Stimulated activated memory B cell treated with anti-CD40 and anti-IgM and Interleukin-4, amounts not matched to agents 10 μg/mL and 1 μg/mL and 100 μg/mL, for 72 hours (primary cell): Measurements from ENCODE around the gene NIM1K.
A peak's percentile ranks its signal among the peaks of the same experiment; 100 is the strongest.
"Not testable (repeated sequence)": the region's sequence is repeated elsewhere in the genome, so short reads cannot be mapped to it uniquely, and the experiment has no call there.

Experiments
- ATAC-seq: fragments of 150-1000 bp; cut with Tn5 transposase; 2 replicates; pipeline ENCODE4 v1.10.0; 2021
- H3K27ac Mint-ChIP-seq: one replicate; pipeline ENCODE4 v1.8.0; 2022; ENCODE audit warnings: mild to moderate bottlenecking, mixed read lengths
- H3K27me3 Mint-ChIP-seq: one replicate; pipeline ENCODE4 v1.8.0; 2022; ENCODE audit warnings: mixed read lengths
- H3K36me3 Mint-ChIP-seq: one replicate; pipeline ENCODE4 v1.8.0; 2022; ENCODE audit warnings: mixed read lengths
- H3K4me1 Mint-ChIP-seq: one replicate; pipeline ENCODE4 v1.8.0; 2022; ENCODE audit warnings: mixed read lengths
- H3K4me3 Mint-ChIP-seq: one replicate; pipeline ENCODE4 v1.8.0; 2022; ENCODE audit warnings: mild to moderate bottlenecking, moderate library complexity, mixed read lengths
- H3K9me3 Mint-ChIP-seq: one replicate; pipeline ENCODE4 v1.8.0; 2022; ENCODE audit warnings: mixed read lengths

Gene NIM1K

DNA sequence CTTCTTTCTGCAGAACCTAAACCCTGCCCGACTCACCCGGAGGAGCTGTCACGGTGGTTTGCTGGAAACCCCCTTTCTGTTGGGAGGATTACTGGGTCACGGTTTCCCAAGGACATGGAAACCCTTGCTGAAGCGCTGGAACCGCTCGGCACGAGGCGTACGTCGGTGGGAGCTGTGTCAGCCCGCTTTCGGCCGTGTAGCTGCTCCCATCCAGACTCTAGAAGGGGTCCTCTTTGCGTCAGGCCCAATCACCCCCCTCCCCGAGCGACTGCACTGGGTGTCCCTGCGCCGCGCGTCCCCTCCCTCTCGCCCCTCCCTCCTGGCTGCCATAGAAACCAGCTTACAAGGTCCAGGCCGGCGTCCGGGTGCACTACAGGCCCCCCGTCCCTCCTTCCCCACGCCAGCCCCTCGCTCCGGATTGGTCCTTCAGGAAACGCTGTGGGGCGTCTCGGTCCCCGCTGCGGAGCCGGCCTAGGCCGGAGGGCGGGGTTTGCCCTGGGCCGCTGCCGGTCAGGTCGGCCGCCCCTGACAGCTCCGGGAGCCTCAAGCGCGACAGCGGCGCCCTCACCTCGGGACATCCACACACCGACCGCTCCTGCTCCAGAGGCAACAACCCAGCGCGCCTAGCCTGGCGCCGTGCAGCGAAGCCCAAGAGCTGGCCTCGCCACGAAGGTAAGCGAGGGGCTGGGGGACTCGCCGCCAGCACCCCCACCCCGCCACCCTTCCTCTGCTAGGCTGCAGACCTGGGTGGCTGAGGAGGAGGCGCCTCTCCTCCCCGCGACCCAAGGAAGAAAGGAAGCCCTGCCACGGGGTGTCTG lies at the start of gene NIM1K:
Gene NIM1K, plus strand, starts transcription at position 486 of the 818 bp plus-strand sequence. CDS start 53,551 bp downstream, outside the sequence.
- Mint-ChIP-seq H3K27me3 (peaks cover 9% of the 10 kb centered on the region), H3K9me3 (no peaks in the 10 kb centered on the region), H3K27ac (peak within 1 kb of the TSS; percentile 54), H3K4me3 (peak within 1 kb of the TSS; percentile 80), H3K4me1 (peaks cover 26% of the 10 kb centered on the region), H3K36me3 (peaks cover 14% of the 10 kb centered on the region)
- ATAC-seq: peak; percentile 88

DNA sequence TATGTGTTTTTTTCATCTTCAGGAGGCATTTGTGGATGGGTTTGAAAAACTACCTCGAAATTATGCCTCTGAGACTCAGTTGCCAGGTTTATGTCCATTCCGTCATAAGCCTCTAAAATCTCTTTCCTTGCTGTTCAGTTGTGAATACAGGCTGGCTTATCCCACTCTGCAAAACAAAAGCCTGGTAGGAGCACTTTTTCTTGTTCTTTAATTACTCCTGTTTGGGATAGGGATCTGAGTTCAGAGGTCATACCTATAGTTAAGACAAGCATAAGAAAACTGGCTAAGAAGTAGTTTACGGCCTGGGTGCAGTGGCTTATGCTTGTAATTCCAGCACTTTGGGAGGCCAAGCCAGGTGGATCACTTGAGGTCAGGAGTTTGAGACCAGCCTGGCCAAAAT lies 47.0 kb upstream of the NIM1K start:
- Mint-ChIP-seq H3K27me3 (no peaks in the 10 kb centered on the region), H3K36me3 (peaks cover 49% of the 10 kb centered on the region), H3K9me3 (no peaks in the 10 kb centered on the region), H3K27ac (no peak overlapping the region), H3K4me1 (no peaks in the 10 kb centered on the region), H3K4me3 (no peak overlapping the region)
- no peak for ATAC-seq

DNA sequence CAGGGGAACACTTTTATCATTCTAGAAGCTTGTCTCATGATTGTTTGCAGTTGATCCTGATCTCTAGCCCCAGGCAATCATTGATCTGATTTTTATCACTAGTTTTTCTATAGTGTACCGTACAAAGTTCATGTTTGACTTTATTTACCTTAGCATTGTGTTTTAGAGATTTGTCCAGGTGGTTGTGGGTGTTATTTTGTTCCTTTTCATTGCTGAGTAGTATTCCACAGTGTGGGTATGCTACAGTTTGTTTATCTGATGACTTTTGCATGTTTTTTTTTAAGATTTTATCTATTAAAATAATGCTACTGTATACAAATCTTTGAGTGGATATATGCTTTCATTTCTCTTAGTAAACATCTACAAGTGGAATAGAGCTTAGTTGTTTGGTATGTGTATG lies 45.1 kb upstream of the NIM1K start:
- Mint-ChIP-seq H3K27me3 (no peaks in the 10 kb centered on the region), H3K9me3 (no peaks in the 10 kb centered on the region), H3K27ac (no peak overlapping the region), H3K36me3 (peaks cover 39% of the 10 kb centered on the region), H3K4me1 (no peaks in the 10 kb centered on the region), H3K4me3 (no peak overlapping the region)
- no peak for ATAC-seq

DNA sequence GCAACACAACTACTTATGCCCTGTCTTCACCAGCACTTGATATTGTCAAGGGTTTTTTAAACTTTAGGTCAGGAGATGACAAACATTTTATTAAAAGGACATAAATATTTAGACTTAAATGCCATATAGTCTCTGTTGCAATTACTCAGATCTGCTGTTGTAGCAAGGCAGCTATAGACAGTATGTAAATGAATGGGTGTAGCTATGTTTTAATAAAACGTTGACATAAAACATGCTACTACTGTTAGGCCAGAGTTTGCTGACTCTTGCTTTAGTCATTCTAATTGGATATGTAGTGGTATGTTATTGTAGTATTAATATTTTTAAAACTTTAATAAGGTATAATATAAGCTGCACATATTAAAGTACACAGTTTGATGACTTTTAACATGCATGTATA lies 43.6 kb upstream of the NIM1K start:
- no peak for ATAC-seq
- Mint-ChIP-seq H3K27ac (no peak overlapping the region), H3K4me3 (no peak overlapping the region), H3K27me3 (no peaks in the 10 kb centered on the region), H3K36me3 (peaks cover 36% of the 10 kb centered on the region), H3K9me3 (no peaks in the 10 kb centered on the region), H3K4me1 (no peaks in the 10 kb centered on the region)

DNA sequence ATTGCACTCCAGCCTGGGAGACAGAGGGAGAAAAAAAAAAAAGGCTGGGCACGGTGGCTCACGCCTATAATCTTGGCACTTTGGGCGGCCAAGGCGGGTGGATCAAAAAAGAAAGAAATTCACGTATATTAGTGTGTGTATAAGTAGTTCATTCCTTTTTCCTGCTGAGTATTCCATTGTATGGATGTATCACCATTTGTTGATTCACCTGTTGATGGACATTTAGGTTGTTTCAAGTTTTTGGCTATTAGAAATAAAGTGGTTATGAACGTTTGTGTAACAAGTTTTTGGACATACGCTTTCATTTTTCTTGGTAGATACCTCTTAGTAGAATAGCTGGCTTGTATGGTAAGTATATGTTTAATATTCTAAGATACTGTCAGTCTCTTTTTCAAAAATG lies 42.8 kb upstream of the NIM1K start:
- no peak overlapping the region for H3K4me3 Mint-ChIP-seq
- H3K4me1 Mint-ChIP-seq: no peaks in the 10 kb centered on the region
- H3K27me3 Mint-ChIP-seq: no peaks in the 10 kb centered on the region
- H3K36me3 Mint-ChIP-seq: peaks cover 38% of the 10 kb centered on the region
- no peak overlapping the region for H3K27ac Mint-ChIP-seq
- H3K9me3 Mint-ChIP-seq: no peaks in the 10 kb centered on the region
- no peak for ATAC-seq

DNA sequence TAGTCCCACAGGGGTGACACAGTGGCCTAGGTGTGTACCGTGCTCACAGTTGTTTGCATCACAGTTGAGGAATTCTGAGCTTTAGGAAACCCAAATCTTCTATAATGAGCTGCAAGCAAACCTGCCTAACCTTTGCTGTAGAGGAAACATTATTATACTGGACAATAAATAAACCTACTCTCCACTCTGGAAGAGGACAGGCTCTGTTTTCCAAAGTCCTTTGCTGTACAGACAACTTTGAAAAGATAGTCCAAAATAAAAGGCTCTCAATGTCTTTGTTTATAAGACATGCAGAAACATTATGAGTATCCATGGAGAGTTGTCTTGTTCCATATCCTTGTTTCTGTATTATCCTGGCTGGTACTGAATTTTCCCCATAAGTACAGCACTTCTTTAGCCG lies 42.0 kb upstream of the NIM1K start:
- Mint-ChIP-seq H3K27ac (no peak overlapping the region), H3K4me3 (no peak overlapping the region), H3K27me3 (no peaks in the 10 kb centered on the region), H3K9me3 (no peaks in the 10 kb centered on the region), H3K36me3 (peaks cover 30% of the 10 kb centered on the region), H3K4me1 (no peaks in the 10 kb centered on the region)
- ATAC-seq: no peak

DNA sequence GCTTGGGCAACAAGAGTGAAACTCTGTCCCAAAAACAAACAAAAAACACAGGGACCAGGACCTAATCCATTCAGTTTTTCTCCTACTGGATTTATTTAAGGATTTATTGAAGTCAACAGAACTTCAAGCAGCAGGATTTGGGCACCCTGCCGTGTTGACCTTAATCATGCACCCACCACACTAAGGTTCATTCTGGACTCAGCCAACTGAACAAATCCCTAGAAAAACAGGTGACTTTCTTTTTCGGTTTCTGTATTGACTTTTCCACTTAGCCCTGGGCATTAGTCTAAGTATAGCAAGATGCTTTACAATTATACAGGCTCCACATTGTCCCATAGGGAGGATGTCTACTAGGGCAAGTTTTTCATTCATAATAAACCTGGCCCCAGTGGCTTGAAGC lies 41.3 kb upstream of the NIM1K start:
- no peak for ATAC-seq
- no peak overlapping the region for H3K27ac Mint-ChIP-seq
- peaks cover 26% of the 10 kb centered on the region for H3K36me3 Mint-ChIP-seq
- H3K4me3 Mint-ChIP-seq: no peak overlapping the region
- no peaks in the 10 kb centered on the region for H3K4me1 Mint-ChIP-seq
- H3K27me3 Mint-ChIP-seq: no peaks in the 10 kb centered on the region
- H3K9me3 Mint-ChIP-seq: no peaks in the 10 kb centered on the region

DNA sequence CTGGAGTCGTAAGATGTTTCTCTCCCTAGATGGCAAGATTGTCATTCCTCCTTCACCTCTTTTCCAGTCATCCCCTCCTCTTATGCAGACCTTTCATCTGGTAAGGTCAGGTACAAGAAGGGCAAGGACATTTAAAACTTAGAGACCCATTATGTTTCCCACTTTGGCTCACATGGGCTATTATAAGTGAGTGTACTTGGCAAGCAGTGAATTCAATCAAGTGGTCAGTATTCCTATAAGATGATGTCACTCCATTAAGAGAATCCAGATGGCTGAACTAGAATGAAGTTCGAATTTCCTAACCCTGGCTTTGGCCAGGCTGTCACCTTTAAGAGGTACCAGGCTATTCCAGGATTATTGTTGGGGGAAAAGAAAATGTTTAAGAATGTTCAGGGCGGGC lies 39.1 kb upstream of the NIM1K start:
- H3K36me3 Mint-ChIP-seq: peaks cover 32% of the 10 kb centered on the region
- no peaks in the 10 kb centered on the region for H3K4me1 Mint-ChIP-seq
- H3K4me3 Mint-ChIP-seq: no peak overlapping the region
- no peaks in the 10 kb centered on the region for H3K9me3 Mint-ChIP-seq
- no peak overlapping the region for H3K27ac Mint-ChIP-seq
- H3K27me3 Mint-ChIP-seq: no peaks in the 10 kb centered on the region
- no peak for ATAC-seq

DNA sequence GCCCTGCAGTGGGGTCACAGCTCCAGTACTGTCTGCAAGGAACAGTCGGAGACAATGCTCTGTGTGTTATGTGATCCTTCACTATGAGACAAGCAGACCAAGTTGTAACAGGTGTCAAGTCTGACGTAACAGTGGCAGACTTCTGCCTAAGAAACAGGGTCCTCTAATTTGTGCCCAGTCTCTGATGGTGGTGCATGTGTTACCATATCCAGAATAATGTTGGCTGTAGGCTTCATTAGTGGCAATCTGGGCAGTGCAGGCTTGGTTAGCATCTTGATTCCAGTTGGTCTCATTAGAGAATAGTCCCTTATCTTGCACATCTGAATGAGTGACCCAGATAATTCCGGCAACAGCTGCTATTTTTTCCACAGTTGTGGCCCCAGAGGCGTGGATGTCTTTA lies 37.6 kb upstream of the NIM1K start:
- H3K4me1 Mint-ChIP-seq: no peaks in the 10 kb centered on the region
- ATAC-seq: no peak
- H3K4me3 Mint-ChIP-seq: no peak overlapping the region
- no peaks in the 10 kb centered on the region for H3K27me3 Mint-ChIP-seq
- H3K9me3 Mint-ChIP-seq: no peaks in the 10 kb centered on the region
- H3K27ac Mint-ChIP-seq: no peak overlapping the region
- peaks cover 32% of the 10 kb centered on the region for H3K36me3 Mint-ChIP-seq

DNA sequence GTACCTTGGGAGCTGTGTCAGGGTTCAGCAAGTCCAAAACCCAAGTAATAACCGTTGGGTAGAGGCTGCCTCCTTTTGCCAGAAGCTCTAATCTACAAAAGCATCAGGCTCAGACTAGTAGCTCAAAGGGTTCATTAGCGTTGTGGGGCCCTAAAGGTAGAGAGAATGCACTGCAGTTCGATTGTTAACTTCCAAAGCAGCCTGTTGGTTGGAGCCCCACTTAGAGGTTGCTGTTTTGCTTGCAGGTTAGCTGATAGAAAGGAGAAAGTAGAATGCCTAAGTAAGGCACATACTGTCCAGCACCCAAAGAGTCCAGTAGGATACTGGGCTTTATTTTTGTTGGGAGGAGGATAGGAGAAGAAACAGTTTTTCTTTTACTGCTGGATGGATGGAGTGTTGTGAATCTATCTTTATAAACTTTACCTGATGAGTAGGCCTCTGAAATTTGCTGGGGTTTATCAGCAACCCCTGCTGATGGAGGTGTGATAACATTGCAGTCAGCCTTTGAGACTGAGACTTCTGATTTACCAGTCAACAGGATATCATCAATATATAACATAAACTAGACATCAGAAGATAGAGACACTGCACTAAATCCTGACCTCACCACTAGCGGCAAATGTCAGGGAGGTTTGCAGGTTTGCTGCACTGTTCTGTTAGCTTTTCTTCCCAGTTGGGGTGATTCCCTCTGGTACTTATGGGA lies 36.5 kb upstream of the NIM1K start:
- Mint-ChIP-seq H3K4me1 (no peaks in the 10 kb centered on the region), H3K27me3 (no peaks in the 10 kb centered on the region), H3K27ac (no peak overlapping the region), H3K9me3 (no peaks in the 10 kb centered on the region), H3K4me3 (no peak overlapping the region), H3K36me3 (peaks cover 29% of the 10 kb centered on the region)
- ATAC-seq: no peak

DNA sequence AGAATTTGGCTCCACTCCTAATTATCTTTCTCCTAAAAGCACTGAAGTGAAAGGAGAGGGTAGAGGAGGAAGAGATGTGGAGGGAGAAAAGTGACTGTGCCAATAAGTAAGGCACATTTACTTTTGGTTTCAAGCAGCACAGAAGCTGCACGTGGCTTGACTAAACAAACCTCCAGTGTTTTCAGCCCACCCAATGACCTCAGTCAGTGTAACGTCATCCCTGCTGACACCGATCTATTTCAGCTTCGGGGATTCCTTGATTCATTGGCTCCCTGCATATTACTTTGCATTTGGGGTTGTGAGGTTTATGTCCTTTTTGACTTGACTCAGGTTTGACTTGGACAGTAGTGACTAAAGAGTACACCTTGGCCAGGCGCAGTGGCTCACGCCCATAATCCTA lies 35.6 kb upstream of the NIM1K start:
- no peaks in the 10 kb centered on the region for H3K9me3 Mint-ChIP-seq
- no peak overlapping the region for H3K4me3 Mint-ChIP-seq
- H3K27ac Mint-ChIP-seq: no peak overlapping the region
- no peaks in the 10 kb centered on the region for H3K27me3 Mint-ChIP-seq
- H3K36me3 Mint-ChIP-seq: peaks cover 37% of the 10 kb centered on the region
- H3K4me1 Mint-ChIP-seq: peaks cover 7% of the 10 kb centered on the region
- no peak for ATAC-seq

DNA sequence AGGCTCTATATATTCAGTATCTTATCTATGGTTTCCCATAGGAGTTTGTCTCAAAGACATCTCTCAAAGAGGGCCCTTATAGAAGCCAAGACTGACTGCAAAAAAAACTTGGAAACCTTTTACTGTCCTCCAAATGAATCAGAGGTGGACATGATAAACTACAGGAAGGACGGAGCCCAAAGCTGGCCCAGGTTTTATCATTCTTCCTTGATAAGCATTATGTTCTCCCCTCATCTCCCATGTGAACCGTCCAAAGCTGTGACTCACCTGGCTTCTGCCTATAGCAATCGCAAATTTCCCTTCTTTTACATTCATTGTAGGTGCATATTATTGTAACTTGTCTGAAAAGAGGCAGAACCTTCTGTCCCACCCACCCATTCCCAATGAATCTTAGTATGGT lies 35.0 kb upstream of the NIM1K start:
- Mint-ChIP-seq H3K27ac (no peak overlapping the region), H3K27me3 (no peaks in the 10 kb centered on the region), H3K4me1 (peaks cover 8% of the 10 kb centered on the region), H3K9me3 (no peaks in the 10 kb centered on the region), H3K36me3 (peaks cover 40% of the 10 kb centered on the region), H3K4me3 (no peak overlapping the region)
- ATAC-seq: no peak

DNA sequence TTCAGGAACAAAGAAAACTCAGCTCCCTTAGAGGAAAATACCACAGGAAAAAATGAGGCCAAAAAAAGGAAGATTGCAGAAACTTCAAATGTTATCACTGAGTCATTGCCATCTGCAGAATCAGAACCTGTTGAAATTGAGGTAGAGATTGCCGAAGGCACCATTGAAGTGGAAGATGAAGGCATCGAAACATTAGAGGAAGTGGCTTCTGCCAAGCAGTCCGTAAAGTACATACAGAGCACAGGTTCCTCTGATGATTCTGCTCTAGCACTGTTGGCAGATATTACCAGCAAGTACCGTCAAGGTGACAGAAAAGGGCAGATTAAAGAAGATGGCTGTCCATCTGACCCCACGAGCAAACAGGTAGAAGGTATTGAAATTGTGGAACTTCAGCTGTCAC lies 30.8 kb upstream of the NIM1K start:
- Mint-ChIP-seq H3K4me3 (no peak overlapping the region), H3K27ac (no peak overlapping the region), H3K36me3 (peaks cover 59% of the 10 kb centered on the region), H3K27me3 (no peaks in the 10 kb centered on the region), H3K9me3 (no peaks in the 10 kb centered on the region), H3K4me1 (peaks cover 8% of the 10 kb centered on the region)
- no peak for ATAC-seq

DNA sequence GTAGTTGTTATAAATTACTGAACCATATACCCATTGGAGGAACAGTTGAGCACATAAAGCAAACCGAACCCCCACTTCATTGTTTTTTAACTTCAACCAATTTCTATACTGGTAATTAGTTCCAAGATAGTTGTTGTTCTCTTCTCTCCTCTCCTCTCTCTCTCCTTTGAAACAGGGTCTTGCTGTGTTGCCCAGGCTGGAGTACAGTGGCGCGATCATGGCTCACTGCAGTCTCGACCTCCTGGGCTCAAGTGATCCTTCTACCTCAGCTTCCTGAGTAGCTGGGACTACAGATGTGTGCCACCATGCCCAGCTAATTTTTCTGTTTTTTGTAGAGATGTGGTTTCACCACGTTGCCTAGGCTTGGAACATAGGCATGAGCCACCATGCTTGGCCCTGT lies 27.2 kb upstream of the NIM1K start:
- not testable (repeated sequence) for H3K9me3 Mint-ChIP-seq, H3K4me3 Mint-ChIP-seq, ATAC-seq, H3K4me1 Mint-ChIP-seq, H3K27ac Mint-ChIP-seq, H3K27me3 Mint-ChIP-seq
- H3K36me3 Mint-ChIP-seq: peaks cover 59% of the 10 kb centered on the region

DNA sequence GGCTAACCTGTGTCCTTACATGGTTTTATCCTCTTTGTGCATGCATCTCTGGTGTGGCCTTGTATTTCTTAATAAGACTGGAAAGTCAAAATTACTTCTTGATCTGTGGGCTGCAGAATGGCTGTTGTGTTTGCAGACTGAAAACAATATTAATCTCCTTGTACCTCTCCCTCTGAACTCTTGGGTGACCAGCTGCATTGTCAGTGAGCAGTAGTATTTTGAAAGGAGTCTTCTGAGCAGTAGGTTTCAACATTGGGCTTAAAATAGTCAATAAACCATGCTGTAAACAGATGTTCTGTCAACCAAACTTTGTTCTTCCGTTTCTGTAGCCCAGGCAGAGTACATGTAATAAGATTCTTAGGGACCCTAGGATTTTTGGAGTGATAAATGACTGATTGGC lies 26.7 kb upstream of the NIM1K start:
- H3K27me3 Mint-ChIP-seq: no peaks in the 10 kb centered on the region
- ATAC-seq: no peak
- no peak overlapping the region for H3K27ac Mint-ChIP-seq
- no peaks in the 10 kb centered on the region for H3K9me3 Mint-ChIP-seq
- H3K36me3 Mint-ChIP-seq: peaks cover 62% of the 10 kb centered on the region
- no peak overlapping the region for H3K4me3 Mint-ChIP-seq
- H3K4me1 Mint-ChIP-seq: peaks cover 8% of the 10 kb centered on the region

DNA sequence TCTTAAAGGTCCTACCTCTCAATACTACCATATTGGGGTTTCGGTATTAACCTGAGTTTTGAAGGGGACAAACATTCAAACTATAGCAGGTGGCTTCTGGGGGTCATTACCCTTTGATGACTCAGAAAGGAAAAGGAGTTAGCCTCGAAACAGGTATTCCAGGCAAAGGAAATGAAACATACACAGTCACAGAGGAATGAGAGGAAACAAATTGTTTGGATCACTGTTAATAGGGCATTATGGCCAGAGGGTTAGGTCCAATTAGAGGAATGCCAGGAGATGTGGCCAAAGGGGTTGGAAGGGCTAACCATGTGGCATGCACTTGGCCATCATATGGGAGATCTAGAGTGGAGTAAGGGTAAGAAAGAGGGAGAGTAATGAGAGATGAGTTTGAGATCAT lies 23.9 kb upstream of the NIM1K start:
- Mint-ChIP-seq H3K27ac (no peak overlapping the region), H3K4me3 (no peak overlapping the region), H3K27me3 (no peaks in the 10 kb centered on the region), H3K9me3 (no peaks in the 10 kb centered on the region), H3K4me1 (no peaks in the 10 kb centered on the region), H3K36me3 (peaks cover 73% of the 10 kb centered on the region)
- no peak for ATAC-seq
